GM18498 (cell line): Measurements from ENCODE around the gene PCDHA4.
"Not testable (repeated sequence)": the region's sequence is repeated elsewhere in the genome, so short reads cannot be mapped to it uniquely, and the experiment has no call there.

ENCODE experiments used
- ATAC-seq: cut with Tn5 transposase; IDR thresholded peaks from one replicate; pipeline ENCODE4 v1.9.1; 2021; ENCODE audit warnings: mild to moderate bottlenecking, moderate library complexity; ENCODE audit not compliant: unreplicated experiment

Gene PCDHA4

GRCh38 chr5:140806834-140807775, at the start of gene PCDHA4:
Gene PCDHA4, plus strand, starts transcription at chr5:140807068.
- ATAC-seq, result no peak

- no peak for ATAC-seq
Observed at GRCh38 chr5:140764177-140764973, 42.5 kb upstream of the PCDHA4 start.

- no peak for ATAC-seq
Observed at GRCh38 chr5:140767444-140767843, 39.4 kb upstream of the PCDHA4 start.

GRCh38 chr5:140780512-140780911, 26.4 kb upstream of the PCDHA4 start:
- no peak for ATAC-seq

GRCh38 chr5:140785905-140786686, 20.8 kb upstream of the PCDHA4 start, which contains the start of gene PCDHA1:
Gene PCDHA1, plus strand, starts transcription at chr5:140786140.
- ATAC-seq, result no peak

GRCh38 chr5:140787422-140787821, 19.4 kb upstream of the PCDHA4 start:
- ATAC-seq, result not testable (repeated sequence)

GRCh38 chr5:140787849-140788504, 18.9 kb upstream of the PCDHA4 start:
- ATAC-seq, result not testable (repeated sequence)

GRCh38 chr5:140791089-140791488, 15.8 kb upstream of the PCDHA4 start:
- ATAC-seq, result no peak

GRCh38 chr5:140794595-140795258, 12.1 kb upstream of the PCDHA4 start, which contains the start of gene PCDHA2:
Gene PCDHA2, plus strand, starts transcription at chr5:140794852.
- ATAC-seq, result no peak

GRCh38 chr5:140795259-140795641, 11.6 kb upstream of the PCDHA4 start:
- no peak for ATAC-seq

- ATAC-seq, result not testable (repeated sequence)
Observed at GRCh38 chr5:140796072-140796717, 10.7 kb upstream of the PCDHA4 start.

- ATAC-seq, result no peak
Observed at GRCh38 chr5:140796718-140797095, 10.2 kb upstream of the PCDHA4 start.

- no peak for ATAC-seq
Observed at GRCh38 chr5:140800816-140801493, 5.9 kb upstream of the PCDHA4 start, which contains the start of gene PCDHA3. Gene PCDHA3, plus strand, starts transcription at chr5:140801057.

- ATAC-seq, result no peak
Observed at GRCh38 chr5:140801494-140801841, 5.4 kb upstream of the PCDHA4 start.

GRCh38 chr5:140802381-140802780, 4.5 kb upstream of the PCDHA4 start:
- ATAC-seq, result not testable (repeated sequence)

- no peak for ATAC-seq
Observed at GRCh38 chr5:140802781-140803271, 4.0 kb upstream of the PCDHA4 start.

GRCh38 chr5:140808241-140808888, 1.5 kb downstream of the PCDHA4 start:
- not testable (repeated sequence) for ATAC-seq

GRCh38 chr5:140808889-140809291, 2.0 kb downstream of the PCDHA4 start:
- no peak for ATAC-seq
